SK-N-SH treated with all-trans-retinoic acid at 6 μM for 48 hours (cell line): Measurements from ENCODE around the gene CCNB2.

Experiments used
- ATAC-seq: fragments of 200-7000 bp; cut with Tn5 transposase; 3 replicates; pipeline ENCODE4 v1.9.1; 2020; ENCODE audit warnings: mild to moderate bottlenecking, moderate library complexity
- ARNTL ChIP-seq: fragments of 450-650 bp; formaldehyde crosslinking; IDR thresholded peaks from 2 replicates; pipeline ENCODE4 v1.5.0; 2020; ENCODE audit warnings: low read depth, mild to moderate bottlenecking, moderate library complexity, borderline replicate concordance
- BACH2 ChIP-seq: fragments of 250-450 bp; sonication (Bioruptor Pico); IDR thresholded peaks from 2 replicates; pipeline ENCODE4 v1.9.0; 2021; ENCODE audit warnings: mild to moderate bottlenecking, borderline replicate concordance
- CREB5 ChIP-seq: fragments of 250-450 bp; sonication (Bioruptor Pico); IDR thresholded peaks from 2 replicates; pipeline ENCODE4 v1.5.1; 2020; ENCODE audit warnings: low read depth, mild to moderate bottlenecking, moderate library complexity
- CSDC2 ChIP-seq: fragments of 250-450 bp; sonication (Bioruptor Pico); IDR thresholded peaks from 2 replicates; pipeline ENCODE4 v1.5.0; 2020; ENCODE audit warnings: mild to moderate bottlenecking, moderate library complexity
- CSRNP3 ChIP-seq: fragments of 250-450 bp; sonication (Bioruptor Pico); IDR thresholded peaks from 2 replicates; pipeline ENCODE4 v1.5.1; 2021; ENCODE audit warnings: mild to moderate bottlenecking, moderate library complexity
- ESRRG ChIP-seq: fragments of 250-450 bp; sonication (Bioruptor Pico); IDR thresholded peaks from 2 replicates; pipeline ENCODE4 v1.6.1; 2021; ENCODE audit warnings: mild to moderate bottlenecking
- GLIS3 ChIP-seq: fragments of 250-450 bp; sonication (Bioruptor Pico); IDR thresholded peaks from 2 replicates; pipeline ENCODE4 v1.5.0; 2020; ENCODE audit warnings: mild to moderate bottlenecking, moderate library complexity
- ISL1 ChIP-seq: fragments of 250-450 bp; sonication (Bioruptor Pico); IDR thresholded peaks from 2 replicates; pipeline ENCODE4 v2.1.2; 2022; ENCODE audit warnings: mild to moderate bottlenecking, moderate library complexity
- OSR1 ChIP-seq: fragments of 250-450 bp; sonication (Bioruptor Pico); IDR thresholded peaks from 2 replicates; pipeline ENCODE4 v1.8.0; 2022; ENCODE audit warnings: moderate library complexity, mild to moderate bottlenecking, inconsistent platforms
- PATZ1 ChIP-seq: fragments of 250-450 bp; sonication (Bioruptor Pico); IDR thresholded peaks from 2 replicates; pipeline ENCODE4 v1.8.0; 2020; ENCODE audit warnings: mild to moderate bottlenecking, moderate library complexity, borderline replicate concordance
- POU6F1 ChIP-seq: fragments of 250-450 bp; sonication (Bioruptor Pico); IDR thresholded peaks from 2 replicates; pipeline ENCODE4 v1.8.0; 2021; ENCODE audit warnings: low read depth, mild to moderate bottlenecking, moderate library complexity, borderline replicate concordance
- PPARA ChIP-seq: fragments of 250-450 bp; sonication (Bioruptor Pico); IDR thresholded peaks from 2 replicates; pipeline ENCODE4 v1.5.0; 2020; ENCODE audit warnings: mild to moderate bottlenecking, borderline replicate concordance
- RARB ChIP-seq: fragments of 250-450 bp; sonication (Bioruptor Pico); IDR thresholded peaks from 2 replicates; pipeline ENCODE4 v1.8.0; 2021; ENCODE audit warnings: mild to moderate bottlenecking, moderate library complexity
- SNAI2 ChIP-seq: fragments of 250-450 bp; sonication (Bioruptor Pico); IDR thresholded peaks from 2 replicates; pipeline ENCODE4 v1.5.0; 2020; ENCODE audit warnings: mild to moderate bottlenecking, moderate library complexity
- TCF4 ChIP-seq: fragments of 250-450 bp; sonication (Bioruptor Pico); IDR thresholded peaks from 2 replicates; pipeline ENCODE4 v1.8.0; 2021; ENCODE audit warnings: mild to moderate bottlenecking, moderate library complexity, borderline replicate concordance
- TOX ChIP-seq: fragments of 250-450 bp; sonication (Bioruptor Pico); IDR thresholded peaks from 2 replicates; pipeline ENCODE4 v1.8.0; 2021; ENCODE audit warnings: mild to moderate bottlenecking, moderate library complexity, borderline replicate concordance
- TSHZ2 ChIP-seq: fragments of 250-450 bp; sonication (Bioruptor Pico); IDR thresholded peaks from 2 replicates; pipeline ENCODE4 v1.5.0; 2020; ENCODE audit warnings: mild to moderate bottlenecking, moderate library complexity
- ZC3H10 ChIP-seq: fragments of 250-450 bp; sonication (Bioruptor Pico); IDR thresholded peaks from 2 replicates; pipeline ENCODE4 v1.5.1; 2021; ENCODE audit warnings: mild to moderate bottlenecking, moderate library complexity
- ZFP3 ChIP-seq: fragments of 250-450 bp; sonication (Bioruptor Pico); IDR thresholded peaks from 2 replicates; pipeline ENCODE4 v1.5.0; 2020; ENCODE audit warnings: mild to moderate bottlenecking, moderate library complexity
- ZFP30 ChIP-seq: fragments of 450-650 bp; formaldehyde crosslinking; IDR thresholded peaks from 2 replicates; pipeline ENCODE4 v1.5.0; 2022; ENCODE audit warnings: mild to moderate bottlenecking, moderate library complexity
- ZNF565 ChIP-seq: fragments of 450-650 bp; formaldehyde crosslinking; conservative IDR thresholded peaks from 2 replicates; pipeline ENCODE4 v1.5.0; 2020; ENCODE audit warnings: low read depth, mild to moderate bottlenecking, moderate library complexity
- ZNF70 ChIP-seq: fragments of 450-650 bp; formaldehyde crosslinking; IDR thresholded peaks from 2 replicates; pipeline ENCODE4 v1.5.0; 2020; ENCODE audit warnings: mild to moderate bottlenecking, moderate library complexity
- ZNF8 ChIP-seq: fragments of 450-650 bp; formaldehyde crosslinking; IDR thresholded peaks from 2 replicates; pipeline ENCODE4 v1.5.0; 2020; ENCODE audit warnings: mild to moderate bottlenecking, moderate library complexity

CCNB2 gene

GRCh38 chr15:59105854-59106253 lies 908 bp downstream of the CCNB2 start:
- TF ChIP-seq SNAI2 (CRISPR knock-in tag) (no peak), ZFP3 (CRISPR knock-in tag) (no peak), ZNF8 (CRISPR knock-in tag) (no peak), RARB (CRISPR knock-in tag) (no peak), ISL1 (CRISPR knock-in tag) (no peak), CREB5 (no peak), TSHZ2 (CRISPR knock-in tag) (no peak), OSR1 (CRISPR knock-in tag) (no peak), ZC3H10 (CRISPR knock-in tag) (no peak), PATZ1 (CRISPR knock-in tag) (no peak), TOX (CRISPR knock-in tag) (no peak), CSDC2 (CRISPR knock-in tag) (no peak), GLIS3 (CRISPR knock-in tag) (no peak), ARNTL (CRISPR knock-in tag) (no peak), ZNF565 (CRISPR knock-in tag) (no peak), BACH2 (no peak)
- TF ChIP-seq, all 23 proteins: peak for 0
- ATAC-seq: no peak

GRCh38 chr15:59111251-59111650 lies 6.3 kb downstream of the CCNB2 start:
- ATAC-seq: no peak
- TF ChIP-seq CREB5: no peak

GRCh38 chr15:59115047-59115446 lies 10.1 kb downstream of the CCNB2 start:
- TF ChIP-seq ZC3H10 (CRISPR knock-in tag): no peak
- TF ChIP-seq POU6F1 (CRISPR knock-in tag): no peak
- no peak for TF ChIP-seq ZNF8 (CRISPR knock-in tag)
- TF ChIP-seq BACH2: no peak
- no peak for TF ChIP-seq ZFP3 (CRISPR knock-in tag)
- no peak for TF ChIP-seq CREB5
- TF ChIP-seq GLIS3 (CRISPR knock-in tag): no peak
- TF ChIP-seq OSR1 (CRISPR knock-in tag): no peak
- no peak for TF ChIP-seq ESRRG (CRISPR knock-in tag)
- TF ChIP-seq PPARA (CRISPR knock-in tag): no peak
- no peak for TF ChIP-seq ZNF70
- TF ChIP-seq ZFP30 (CRISPR knock-in tag): no peak
- no peak for TF ChIP-seq ZNF565 (CRISPR knock-in tag)
- no peak for TF ChIP-seq CSDC2 (CRISPR knock-in tag)
- TF ChIP-seq RARB (CRISPR knock-in tag): no peak
- no peak for TF ChIP-seq TSHZ2 (CRISPR knock-in tag)
- no peak for TF ChIP-seq TCF4 (CRISPR knock-in tag)
- no peak for TF ChIP-seq CSRNP3 (CRISPR knock-in tag)
- no peak for ATAC-seq
